GM19099 (cell line): ENCODE data around the gene APOBEC3C.

Source experiments
- POLR2A ChIP-seq: IDR thresholded peaks from 3 replicates; pipeline ENCODE4 v1.6.1; 2011; ENCODE audit warnings: low read depth; ENCODE audit not compliant: insufficient read length; ENCODE audit errors: extremely low read depth

Gene APOBEC3C

DNA sequence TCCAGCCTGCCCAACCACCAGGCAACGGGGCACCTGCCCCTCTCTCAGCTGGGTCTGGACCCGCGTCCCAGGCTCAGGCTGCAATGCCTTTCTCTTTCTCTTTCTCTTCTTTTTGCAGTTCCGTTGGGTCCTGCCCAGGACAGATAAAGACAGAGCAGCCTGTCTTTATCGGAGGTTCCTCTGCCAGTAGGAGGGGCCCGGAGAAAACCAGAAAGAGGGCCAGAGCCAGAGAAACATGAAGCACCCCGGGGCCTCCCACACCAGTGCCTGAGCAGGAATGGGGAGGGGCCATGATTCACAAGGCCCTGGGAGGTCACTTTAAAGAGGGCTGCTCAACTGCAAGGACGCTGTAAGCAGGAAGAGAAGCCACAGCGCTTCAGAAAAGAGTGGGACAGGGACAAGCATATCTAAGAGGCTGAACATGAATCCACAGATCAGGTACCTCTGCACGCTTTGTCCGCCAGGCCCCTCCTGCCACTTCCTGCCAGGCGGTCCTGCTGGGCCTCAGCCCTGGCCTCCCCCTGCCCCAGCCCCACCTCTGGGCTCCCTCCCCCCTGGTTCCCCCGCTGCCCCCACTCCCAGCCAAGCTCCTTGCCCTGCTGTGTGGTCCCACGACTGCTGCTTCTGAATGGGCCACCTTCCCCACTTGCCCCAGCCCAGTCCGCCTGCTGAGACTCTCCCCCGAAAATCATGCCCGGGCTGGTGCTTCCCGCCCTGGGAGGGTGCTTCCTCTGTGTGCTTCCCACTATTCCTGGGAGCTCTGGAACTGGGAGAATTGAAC, at the start of gene APOBEC3C:
Gene APOBEC3C, plus strand, starts transcription at position 316 of the 781 bp plus-strand sequence. Its CDS starts 106 bp downstream, at position 422.
- peak; percentile 85 for TF ChIP-seq POLR2A

DNA sequence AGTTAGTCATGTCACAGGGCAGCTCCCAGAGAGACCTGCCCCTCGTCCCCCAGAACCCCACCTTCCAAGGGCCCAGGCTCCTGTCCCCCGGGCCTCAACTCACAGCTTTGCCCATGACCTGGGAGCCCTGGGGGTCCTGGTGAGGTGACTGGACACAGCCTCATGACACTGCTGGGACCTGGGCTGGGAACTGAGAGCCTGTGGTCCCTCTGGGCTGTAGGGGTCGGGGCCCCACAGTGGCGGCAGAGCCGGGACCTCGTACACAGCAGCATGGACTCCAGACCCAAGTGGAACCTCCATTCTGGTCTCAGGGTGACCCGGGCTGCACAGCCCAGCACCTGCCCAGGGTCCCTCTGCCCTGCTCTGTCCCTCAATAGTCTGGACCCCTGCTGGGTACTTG, 49.8 kb upstream of the APOBEC3C start:
- TF ChIP-seq POLR2A: no peak

DNA sequence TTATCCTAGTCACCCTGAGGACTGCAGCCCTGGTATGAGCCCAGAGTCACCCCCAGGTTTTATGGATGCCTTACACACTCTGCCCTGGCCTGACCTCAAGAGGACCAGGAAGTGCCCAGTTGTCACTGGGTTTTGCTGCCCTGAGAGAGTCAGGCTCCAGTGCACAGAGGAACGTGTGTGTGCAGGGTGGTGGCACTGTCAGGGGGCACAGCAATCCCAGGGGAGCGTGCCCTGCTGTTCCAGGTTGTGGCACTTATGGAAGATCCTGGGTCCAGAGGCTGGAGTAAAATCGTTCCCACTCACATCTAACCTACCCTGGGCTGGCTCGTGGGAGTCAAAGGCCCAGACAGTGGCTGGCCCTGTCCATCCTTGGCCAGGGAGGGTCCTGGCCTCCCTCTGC, 49.1 kb upstream of the APOBEC3C start:
- no peak for TF ChIP-seq POLR2A

DNA sequence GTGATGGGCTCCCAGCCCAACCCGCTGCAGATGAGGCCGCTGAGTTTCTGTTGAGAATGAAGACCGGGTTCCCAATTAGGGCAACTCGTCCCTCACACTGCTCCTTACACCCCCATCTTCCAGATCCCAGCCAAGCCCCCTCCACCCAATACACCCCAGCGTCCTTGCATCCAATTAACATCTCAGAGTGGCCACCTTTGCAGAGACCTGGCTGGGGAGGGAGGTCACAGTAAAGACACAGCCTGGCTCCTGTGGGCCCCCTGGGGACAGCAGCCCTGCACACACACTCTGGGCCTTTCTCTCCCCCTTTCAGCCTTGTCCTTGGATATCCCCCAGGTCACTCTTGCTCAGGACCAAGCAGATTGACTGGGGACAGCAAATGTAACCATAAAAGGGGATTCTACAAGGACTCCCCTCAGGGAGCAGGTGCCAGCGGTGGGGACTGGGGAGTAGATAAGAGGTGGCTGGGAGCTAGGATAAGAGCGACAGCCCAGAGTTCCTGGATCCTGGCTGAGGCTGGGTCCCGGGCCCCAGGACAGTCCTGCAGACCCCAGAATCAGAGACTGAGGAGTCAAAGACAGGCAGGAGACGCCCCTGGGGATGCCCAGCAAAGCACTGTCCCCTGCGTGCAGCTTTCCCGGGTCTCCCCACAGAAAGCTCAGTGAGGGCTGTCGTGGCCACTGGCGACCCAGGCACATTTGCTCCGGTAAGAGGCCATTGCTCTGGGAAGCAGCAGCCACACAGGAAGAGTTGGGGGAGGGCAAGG, 48.3 kb upstream of the APOBEC3C start:
- no peak for TF ChIP-seq POLR2A

- TF ChIP-seq POLR2A: no peak
Measured at GRCh38 chr22:38966380-38966702, 47.7 kb upstream of the APOBEC3C start.

DNA sequence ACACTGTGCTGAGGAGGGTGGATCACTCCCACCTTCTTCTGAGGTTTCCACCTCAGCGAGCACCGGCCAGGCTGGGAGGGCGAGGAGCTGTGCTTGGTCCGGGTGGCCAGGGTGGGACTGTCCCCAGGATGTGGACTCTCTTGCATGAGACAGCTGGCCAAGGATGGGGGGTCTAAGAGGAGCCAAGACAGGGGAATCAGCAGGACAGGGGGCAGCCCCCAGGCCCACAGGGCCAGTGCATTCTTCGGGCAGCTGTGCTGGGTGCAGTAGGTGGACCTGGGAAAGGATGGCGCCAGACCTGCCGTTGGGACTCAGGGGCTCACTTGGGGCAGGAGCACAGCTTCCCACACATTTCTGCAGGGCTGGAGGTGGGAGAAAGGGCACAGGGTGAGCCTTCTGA, 47.1 kb upstream of the APOBEC3C start:
- no peak for TF ChIP-seq POLR2A

GRCh38 chr22:38967451-38968450, 46.3 kb upstream of the APOBEC3C start:
- no peak for TF ChIP-seq POLR2A

- TF ChIP-seq POLR2A: no peak
Measured at GRCh38 chr22:38968801-38969200, 45.3 kb upstream of the APOBEC3C start.

DNA sequence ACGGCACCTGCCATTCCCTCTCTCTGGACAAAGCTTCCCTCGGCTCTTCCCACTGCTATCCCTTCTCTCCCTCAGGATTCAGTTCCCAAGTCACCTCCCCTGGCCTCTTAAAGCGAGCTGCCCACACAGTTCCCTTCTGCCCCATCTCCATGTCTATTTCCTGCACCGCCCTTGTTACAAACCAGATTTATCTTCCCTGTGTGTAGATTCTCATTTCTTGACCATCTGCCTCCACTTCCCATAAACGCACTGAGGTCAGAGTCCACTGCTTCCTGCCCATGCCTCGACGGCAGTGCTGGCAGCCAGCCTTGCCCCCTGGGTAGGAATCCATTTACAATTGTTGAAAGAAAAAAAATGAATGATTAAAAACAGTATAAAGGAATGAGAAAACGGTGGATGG, 43.5 kb upstream of the APOBEC3C start:
- TF ChIP-seq POLR2A: no peak

DNA sequence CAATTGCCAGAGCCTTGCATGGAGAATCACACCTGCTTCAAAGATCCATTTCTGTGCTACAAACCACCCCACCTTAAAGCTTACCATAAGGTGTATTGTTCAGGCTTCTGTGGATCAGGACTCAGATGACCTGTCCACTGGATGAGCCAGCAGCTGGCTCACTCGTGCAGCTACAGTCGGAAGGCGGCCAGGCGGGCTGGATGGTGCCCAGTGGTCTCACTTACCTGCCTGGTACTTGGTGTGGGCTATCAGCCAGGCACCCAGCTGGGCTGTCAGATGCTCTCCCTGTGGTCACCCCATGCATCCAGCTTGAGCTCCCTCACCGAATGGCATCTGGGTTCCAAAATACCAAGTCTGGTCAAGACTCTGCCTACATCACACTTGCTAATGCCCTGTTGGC, 42.9 kb upstream of the APOBEC3C start:
- no peak for TF ChIP-seq POLR2A

DNA sequence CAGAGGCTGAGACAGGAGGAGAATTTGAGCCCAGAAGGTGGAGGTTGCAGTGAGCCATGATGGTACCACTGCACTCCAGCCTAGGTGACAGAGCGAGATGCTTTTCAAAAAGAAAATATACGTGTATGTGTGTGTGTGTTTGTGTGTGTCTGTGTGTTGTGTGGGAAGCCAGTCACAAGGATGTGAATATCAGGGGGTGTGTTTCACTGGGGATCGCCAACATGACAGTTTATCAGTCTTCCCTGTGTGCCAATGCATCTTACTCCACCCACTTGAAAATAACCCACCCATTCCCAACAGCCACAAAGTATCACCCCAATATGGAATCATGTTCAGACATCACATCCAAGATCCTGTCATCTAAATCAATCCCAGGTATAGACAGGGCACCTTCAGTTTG, 42.3 kb upstream of the APOBEC3C start:
- TF ChIP-seq POLR2A: no peak

DNA sequence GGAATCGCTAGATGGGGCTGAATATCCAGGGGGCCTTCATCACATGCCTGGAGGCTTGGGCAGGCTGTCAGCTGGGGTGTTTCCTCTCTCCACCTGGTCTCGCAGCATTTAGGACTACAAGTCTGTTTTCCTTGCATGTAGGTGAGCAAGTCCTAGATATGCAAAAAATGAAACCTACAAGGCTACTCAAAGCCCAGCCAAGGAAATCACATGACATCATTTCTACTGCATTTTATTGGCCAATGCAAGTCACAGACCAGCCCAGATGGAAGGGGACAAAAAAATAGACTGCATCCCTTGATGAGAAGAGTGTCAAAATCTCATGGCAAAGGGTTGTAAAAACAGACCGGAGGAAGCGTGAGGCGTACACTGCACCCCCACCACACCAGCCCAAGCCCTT, 41.5 kb upstream of the APOBEC3C start:
- no peak for TF ChIP-seq POLR2A

DNA sequence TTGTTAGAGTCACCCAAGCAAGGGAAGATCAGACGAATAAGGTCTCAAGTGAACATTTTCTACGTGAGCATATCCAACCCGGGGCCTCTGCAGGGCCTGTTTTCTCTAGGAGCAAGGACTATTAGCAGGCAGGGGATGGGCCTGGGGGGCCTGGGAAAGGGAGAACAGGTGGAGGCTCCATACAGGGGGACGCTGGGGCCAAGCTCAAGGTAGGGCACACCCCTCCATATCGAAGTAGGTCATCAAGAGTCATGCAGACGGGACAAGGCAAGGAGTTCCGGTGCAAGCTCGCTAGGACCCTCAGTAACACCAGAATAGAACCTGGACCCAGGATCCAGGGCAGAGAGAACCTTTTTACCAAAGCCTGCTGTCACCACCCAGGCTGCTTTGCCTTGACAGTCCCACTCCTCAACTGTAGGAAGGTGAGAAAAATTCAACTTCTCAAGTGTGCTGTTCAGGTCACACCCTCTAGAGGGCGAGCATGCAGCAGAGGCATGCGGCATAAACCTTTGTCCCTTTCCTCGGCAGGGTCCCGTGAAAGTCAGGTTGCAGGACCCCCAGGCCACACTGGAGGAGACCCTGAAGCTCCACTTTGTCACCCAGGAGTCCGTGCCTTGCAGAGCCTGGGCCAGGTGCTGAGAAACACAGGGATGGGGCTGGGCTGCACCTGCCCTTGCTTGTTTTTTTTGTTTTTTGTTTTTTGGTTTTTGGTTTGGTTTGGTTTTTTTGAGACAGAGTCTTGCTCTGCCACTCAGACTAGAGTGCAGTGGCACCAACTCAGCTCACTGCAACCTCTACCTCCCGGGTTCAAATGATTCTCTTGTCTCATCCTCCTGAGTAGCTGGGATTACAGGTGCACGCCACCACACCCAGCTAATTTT, 40.5 kb upstream of the APOBEC3C start:
- TF ChIP-seq POLR2A: no peak

DNA sequence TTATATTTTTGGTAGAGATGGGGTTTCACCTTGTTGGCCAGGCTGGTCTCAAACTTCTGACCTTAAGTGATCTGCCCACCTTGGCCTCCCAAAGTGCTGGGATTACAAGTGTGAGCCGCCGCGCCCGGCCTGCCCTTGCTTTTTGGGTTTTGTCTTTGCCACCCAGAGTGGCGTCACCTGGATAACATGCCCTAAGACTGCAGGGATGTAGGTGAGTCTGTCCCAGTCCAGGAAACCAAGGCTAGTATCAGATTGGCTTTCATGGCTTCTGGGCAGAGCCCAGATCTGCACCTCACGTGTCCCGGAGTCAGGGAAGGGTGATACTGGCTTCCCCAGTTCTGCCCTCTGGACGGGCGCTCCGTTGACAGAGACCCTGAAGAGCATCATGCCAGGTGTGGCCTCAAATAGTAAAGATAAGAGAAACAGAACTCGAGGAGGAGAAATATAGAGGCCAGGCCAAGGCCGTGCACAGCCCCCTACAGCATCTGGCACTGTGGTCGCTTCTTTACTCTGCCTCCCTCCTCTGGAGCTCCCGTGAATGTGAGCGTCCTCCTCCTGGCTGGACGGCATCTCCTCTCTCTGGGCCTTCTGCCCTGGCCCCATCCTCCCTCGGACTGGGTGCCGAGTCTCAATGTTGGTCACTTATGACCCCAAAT, 39.8 kb upstream of the APOBEC3C start:
- TF ChIP-seq POLR2A: no peak

DNA sequence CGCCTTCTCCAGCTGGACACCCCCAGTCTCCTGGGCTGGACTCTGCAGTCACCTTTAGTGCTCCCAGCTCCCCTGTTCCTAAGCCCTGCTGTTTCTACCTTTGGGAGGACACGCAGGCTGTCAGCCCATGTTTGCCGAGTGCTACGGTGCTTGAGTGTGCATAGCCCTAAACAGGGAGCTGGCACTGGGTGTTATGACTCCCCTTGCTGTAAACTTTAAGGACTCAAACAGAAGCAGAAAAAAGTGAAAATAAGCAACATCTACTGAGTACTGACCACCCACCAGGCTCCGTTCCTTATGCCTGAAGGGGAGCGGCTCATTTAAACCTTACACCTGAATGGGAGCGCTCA, 39.3 kb upstream of the APOBEC3C start:
- TF ChIP-seq POLR2A: no peak
